Erythroblast (primary cell): ENCODE data around the gene PRSS12.

Experiments used
- GATA1 ChIP-seq: IDR thresholded peaks from 2 replicates; pipeline ENCODE4 v1.6.1; 2011; ENCODE audit warnings: low read depth, mild to moderate bottlenecking, control low read depth, low read length, moderate library complexity
- POLR2A ChIP-seq: IDR thresholded peaks from 2 replicates; pipeline ENCODE4 v1.6.1; 2011; ENCODE audit warnings: mild to moderate bottlenecking, low read length

DNA sequence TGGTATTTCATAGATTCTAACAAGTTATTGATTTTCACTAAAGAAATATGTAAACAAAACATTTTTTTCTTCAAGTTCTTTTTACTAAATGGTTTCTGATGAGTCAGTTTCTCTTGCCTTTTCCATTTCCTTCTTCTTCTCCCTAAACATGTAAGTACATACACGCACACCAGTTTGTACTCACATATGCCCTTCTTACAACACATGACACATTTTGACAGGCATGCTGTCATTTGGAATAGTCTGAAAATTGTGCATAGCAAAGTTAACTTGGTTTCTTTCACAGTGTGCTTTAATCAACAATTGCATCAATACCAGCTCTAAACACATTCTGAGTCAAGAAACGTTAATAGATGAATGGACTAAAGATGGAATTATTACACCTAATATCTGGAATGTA, 35.1 kb downstream of the PRSS12 start:
- TF ChIP-seq POLR2A (no peak), GATA1 (no peak)
